GM21381 (cell line): ENCODE data around the gene PTPN4.
"Not testable (repeated sequence)": the region's sequence is repeated elsewhere in the genome, so short reads cannot be mapped to it uniquely, and the experiment has no call there.

ENCODE experiments used
- ATAC-seq: cut with Tn5 transposase; IDR thresholded peaks from one replicate; pipeline ENCODE4 v1.9.1; 2021; ENCODE audit warnings: mild to moderate bottlenecking, moderate library complexity; ENCODE audit not compliant: unreplicated experiment

The PTPN4 gene

GRCh38 chr2:120013597-120014223 lies 254.0 kb downstream of the PTPN4 start:
- ATAC-seq: no peak

- ATAC-seq: no peak
Observed at GRCh38 chr2:120014226-120014980, 254.7 kb downstream of the PTPN4 start.

GRCh38 chr2:120016800-120017199 lies 257.1 kb downstream of the PTPN4 start:
- no peak for ATAC-seq

GRCh38 chr2:120017201-120017600 lies 257.5 kb downstream of the PTPN4 start:
- ATAC-seq: no peak

- ATAC-seq: no peak
Observed at GRCh38 chr2:120018549-120018948, 258.8 kb downstream of the PTPN4 start.

- ATAC-seq: no peak
Observed at GRCh38 chr2:120020554-120020953, 260.8 kb downstream of the PTPN4 start.

GRCh38 chr2:120022505-120022904 lies 262.8 kb downstream of the PTPN4 start:
- ATAC-seq: not testable (repeated sequence)

- no peak for ATAC-seq
Observed at GRCh38 chr2:120026890-120027289, 267.2 kb downstream of the PTPN4 start.

GRCh38 chr2:120028795-120029194 lies 269.1 kb downstream of the PTPN4 start:
- no peak for ATAC-seq

- ATAC-seq: no peak
Observed at GRCh38 chr2:120029672-120030640, 270.2 kb downstream of the PTPN4 start.

- no peak for ATAC-seq
Observed at GRCh38 chr2:120032297-120032696, 272.6 kb downstream of the PTPN4 start.
